ENCODE data around the gene MYBPHL.
A peak's percentile ranks its signal among the peaks of the same experiment; 100 is the strongest.

MYBPHL gene

GRCh38 chr1:109270623-109271317 lies 36.0 kb downstream of the MYBPHL start:
- no peak for DNase-seq (ENCODE audit: low spot score)
- H3K14ac ChIP-seq (ENCODE audit: low read length), result no peak overlapping the region
- H2BK15ac ChIP-seq (ENCODE audit: low read length), result no peak overlapping the region
- no peak overlapping the region for H4K91ac ChIP-seq (ENCODE audit: low read depth, low read length, poor library complexity)
- H3K18ac ChIP-seq (ENCODE audit: low read length), result no peak overlapping the region
- WGBS, 2 donors (ENCODE audit: extremely low coverage in 2 of 2, insufficient read length in 2 of 2, insufficient replicate concordance in 1 of 2), result no CpG with 5 or more reads among the region's 20 CpGs
- no peak overlapping the region for H3K4me3 ChIP-seq (ENCODE audit: low read length in 2 of 2)
- H3K27ac ChIP-seq (replicated peaks; ENCODE audit: low read length), result no peak overlapping the region
- no peak overlapping the region for H2AFZ ChIP-seq (ENCODE audit: low read length)
- H2BK12ac ChIP-seq (ENCODE audit: low read length), result no peak overlapping the region
- H3K4ac ChIP-seq (ENCODE audit: low read length), result no peak overlapping the region
- peaks cover 9% of the 10 kb centered on the region for H3K79me1 ChIP-seq (ENCODE audit: low read depth, low read length)
- no peaks in the 10 kb centered on the region for H3K9me3 ChIP-seq (replicated peaks in 1 of 2; ENCODE audit: control insufficient read depth in 2 of 2, insufficient read depth in 1 of 2, low read depth in 1 of 2, low read length in 2 of 2)
- peak overlapping the region; percentile 35 for H2BK5ac ChIP-seq (ENCODE audit: low read length)
- no peak overlapping the region for H2AK5ac ChIP-seq (ENCODE audit: low read depth, low read length)
- H3K9ac ChIP-seq (ENCODE audit: low read depth, low read length, poor library complexity), result no peak overlapping the region
- H3K4me1 ChIP-seq (ENCODE audit: control insufficient read depth in 2 of 2, insufficient read depth in 1 of 2, low read depth in 1 of 2, low read length in 2 of 2), result peaks cover 0 to 2% of the 10 kb centered on the region in 2 donors
- no peak overlapping the region for H2BK120ac ChIP-seq (ENCODE audit: low read depth, low read length)
- H3K23ac ChIP-seq (ENCODE audit: low read depth, low read length, poor library complexity), result no peak overlapping the region
- H3K4me2 ChIP-seq (ENCODE audit: insufficient read depth, low read length, poor library complexity, severe bottlenecking), result no peak overlapping the region
- no peaks in the 10 kb centered on the region for H3K27me3 ChIP-seq (ENCODE audit: control insufficient read depth in 3 of 3, insufficient read depth in 3 of 3, low read depth in 1 of 3, low read length in 3 of 3)
- H3K36me3 ChIP-seq (replicated peaks in 1 of 2; ENCODE audit: control insufficient read depth in 2 of 2, insufficient read depth in 2 of 2, low read length in 2 of 2), result peaks cover 67 to 96% of the 10 kb centered on the region in 2 donors
- no peak overlapping the region for H4K8ac ChIP-seq (ENCODE audit: low read depth, low read length)

GRCh38 chr1:109269981-109270622 lies 36.7 kb downstream of the MYBPHL start:
- H3K4me3 ChIP-seq (ENCODE audit: low read length in 2 of 2), result no peak overlapping the region
- no peak overlapping the region for H2BK15ac ChIP-seq (ENCODE audit: low read length)
- H3K36me3 ChIP-seq (replicated peaks in 1 of 2; ENCODE audit: control insufficient read depth in 2 of 2, insufficient read depth in 2 of 2, low read length in 2 of 2), result peaks cover 73 to 96% of the 10 kb centered on the region in 2 donors
- DNase-seq (ENCODE audit: low spot score), result no peak
- WGBS, 2 donors (ENCODE audit: extremely low coverage in 2 of 2, insufficient read length in 2 of 2, insufficient replicate concordance in 1 of 2), result no CpG with 5 or more reads among the region's 17 CpGs
- H3K14ac ChIP-seq (ENCODE audit: low read length), result no peak overlapping the region
- H3K4me1 ChIP-seq (ENCODE audit: control insufficient read depth in 2 of 2, insufficient read depth in 1 of 2, low read depth in 1 of 2, low read length in 2 of 2), result peaks cover 0 to 2% of the 10 kb centered on the region in 2 donors
- no peak overlapping the region for H3K4ac ChIP-seq (ENCODE audit: low read length)
- no peak overlapping the region for H3K18ac ChIP-seq (ENCODE audit: low read length)
- H3K27ac ChIP-seq (replicated peaks; ENCODE audit: low read length), result no peak overlapping the region
- H3K4me2 ChIP-seq (ENCODE audit: insufficient read depth, low read length, poor library complexity, severe bottlenecking), result no peak overlapping the region
- H2BK120ac ChIP-seq (ENCODE audit: low read depth, low read length), result no peak overlapping the region
- peak overlapping the region; percentile 35 for H2BK5ac ChIP-seq (ENCODE audit: low read length)
- peak overlapping the region; percentile 23 for H4K8ac ChIP-seq (ENCODE audit: low read depth, low read length)
- H2BK12ac ChIP-seq (ENCODE audit: low read length), result no peak overlapping the region
- peaks cover 11% of the 10 kb centered on the region for H3K79me1 ChIP-seq (ENCODE audit: low read depth, low read length)
- H3K9ac ChIP-seq (ENCODE audit: low read depth, low read length, poor library complexity), result peak overlapping the region; percentile 9
- H3K27me3 ChIP-seq (ENCODE audit: control insufficient read depth in 3 of 3, insufficient read depth in 3 of 3, low read depth in 1 of 3, low read length in 3 of 3), result no peaks in the 10 kb centered on the region
- H4K91ac ChIP-seq (ENCODE audit: low read depth, low read length, poor library complexity), result no peak overlapping the region
- no peak overlapping the region for H2AFZ ChIP-seq (ENCODE audit: low read length)
- H3K23ac ChIP-seq (ENCODE audit: low read depth, low read length, poor library complexity), result no peak overlapping the region
- H3K9me3 ChIP-seq (replicated peaks in 1 of 2; ENCODE audit: control insufficient read depth in 2 of 2, insufficient read depth in 1 of 2, low read depth in 1 of 2, low read length in 2 of 2), result no peaks in the 10 kb centered on the region
- H2AK5ac ChIP-seq (ENCODE audit: low read depth, low read length), result no peak overlapping the region

GRCh38 chr1:109269212-109269980 lies 37.4 kb downstream of the MYBPHL start:
- no peak overlapping the region for H3K4ac ChIP-seq (ENCODE audit: low read length)
- no peaks in the 10 kb centered on the region for H3K27me3 ChIP-seq (ENCODE audit: control insufficient read depth in 3 of 3, insufficient read depth in 3 of 3, low read depth in 1 of 3, low read length in 3 of 3)
- no peak for DNase-seq (ENCODE audit: low spot score)
- H3K9me3 ChIP-seq (replicated peaks in 1 of 2; ENCODE audit: control insufficient read depth in 2 of 2, insufficient read depth in 1 of 2, low read depth in 1 of 2, low read length in 2 of 2), result no peaks in the 10 kb centered on the region
- peaks cover 11% of the 10 kb centered on the region for H3K79me1 ChIP-seq (ENCODE audit: low read depth, low read length)
- no peak overlapping the region for H4K8ac ChIP-seq (ENCODE audit: low read depth, low read length)
- H3K4me1 ChIP-seq (ENCODE audit: control insufficient read depth in 2 of 2, insufficient read depth in 1 of 2, low read depth in 1 of 2, low read length in 2 of 2), result no peaks in the 10 kb centered on the region
- H2AK5ac ChIP-seq (ENCODE audit: low read depth, low read length), result no peak overlapping the region
- H3K36me3 ChIP-seq (replicated peaks in 1 of 2; ENCODE audit: control insufficient read depth in 2 of 2, insufficient read depth in 2 of 2, low read length in 2 of 2), result peaks cover 79 to 96% of the 10 kb centered on the region in 2 donors
- no peak overlapping the region for H3K4me3 ChIP-seq (ENCODE audit: low read length in 2 of 2)
- no CpG with 5 or more reads among the region's 33 CpGs for WGBS, 2 donors (ENCODE audit: extremely low coverage in 2 of 2, insufficient read length in 2 of 2, insufficient replicate concordance in 1 of 2)
- H3K27ac ChIP-seq (replicated peaks; ENCODE audit: low read length), result no peak overlapping the region
- H2BK12ac ChIP-seq (ENCODE audit: low read length), result no peak overlapping the region
- no peak overlapping the region for H2BK5ac ChIP-seq (ENCODE audit: low read length)
- no peak overlapping the region for H2AFZ ChIP-seq (ENCODE audit: low read length)
- H3K9ac ChIP-seq (ENCODE audit: low read depth, low read length, poor library complexity), result peak overlapping the region; percentile 9
- H3K23ac ChIP-seq (ENCODE audit: low read depth, low read length, poor library complexity), result no peak overlapping the region
- no peak overlapping the region for H4K91ac ChIP-seq (ENCODE audit: low read depth, low read length, poor library complexity)
- peak overlapping the region; percentile 61 for H2BK120ac ChIP-seq (ENCODE audit: low read depth, low read length)
- H3K18ac ChIP-seq (ENCODE audit: low read length), result no peak overlapping the region
- H2BK15ac ChIP-seq (ENCODE audit: low read length), result no peak overlapping the region
- H3K14ac ChIP-seq (ENCODE audit: low read length), result no peak overlapping the region
- no peak overlapping the region for H3K4me2 ChIP-seq (ENCODE audit: insufficient read depth, low read length, poor library complexity, severe bottlenecking)

All from neuronal stem cell (in vitro differentiated cells).